GM23248 (cell line): ENCODE data around the gene DNTTIP2.

Experiments
- EZH2 ChIP-seq: fragments of 200-600 bp; sonication (generic); IDR thresholded peaks from 2 replicates; pipeline ENCODE4 v1.6.1; 2018; ENCODE audit warnings: antibody characterized with exemption, mild to moderate bottlenecking; ENCODE audit not compliant: insufficient read depth, poor library complexity, severe bottlenecking
- EZH2phosphoT487 ChIP-seq: fragments of 200-600 bp; sonication (generic); IDR thresholded peaks from 2 replicates; pipeline ENCODE4 v1.6.1; 2018; ENCODE audit warnings: antibody characterized with exemption, moderate library complexity, mild to moderate bottlenecking, low read depth; ENCODE audit not compliant: insufficient read depth

DNA sequence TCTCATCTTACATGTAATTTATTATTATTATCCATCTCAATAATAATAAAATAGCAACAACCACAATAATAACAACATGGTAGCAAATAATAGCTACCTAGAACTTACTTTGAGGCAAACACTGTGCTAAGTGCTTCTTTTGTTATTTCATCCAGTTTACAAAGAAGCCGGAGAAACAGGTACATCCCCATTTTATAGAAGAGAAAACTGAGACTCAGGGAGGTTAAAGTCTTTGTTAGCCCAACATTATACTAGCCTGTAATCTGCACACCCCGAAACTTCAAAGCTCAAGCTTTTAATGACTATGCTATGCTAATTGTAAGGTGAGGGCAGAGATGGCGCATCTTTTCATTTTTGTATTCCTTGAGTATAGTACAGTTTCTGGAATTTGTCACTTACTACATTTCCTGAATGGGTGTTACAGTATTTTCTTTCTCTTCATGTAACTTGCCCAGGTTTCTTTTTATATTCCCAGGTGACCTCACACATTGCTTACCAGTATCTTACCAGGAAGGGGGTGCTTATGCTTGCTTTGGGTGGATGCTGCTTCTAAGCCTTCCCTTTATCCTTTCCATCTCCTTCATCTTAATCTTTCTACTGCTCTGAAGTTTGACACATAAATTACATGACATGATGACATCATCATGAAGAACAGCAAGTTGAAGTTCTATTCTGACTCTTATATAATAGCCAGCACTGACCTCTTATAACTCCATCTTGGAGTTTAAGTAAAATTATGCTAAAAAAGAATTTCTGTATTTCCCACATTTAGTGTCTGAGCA is 21.9 kb upstream of the DNTTIP2 start:
- TF ChIP-seq EZH2phosphoT487 (no peak), EZH2 (no peak)
